Measurements from ENCODE around the gene GALNT3.

DNA sequence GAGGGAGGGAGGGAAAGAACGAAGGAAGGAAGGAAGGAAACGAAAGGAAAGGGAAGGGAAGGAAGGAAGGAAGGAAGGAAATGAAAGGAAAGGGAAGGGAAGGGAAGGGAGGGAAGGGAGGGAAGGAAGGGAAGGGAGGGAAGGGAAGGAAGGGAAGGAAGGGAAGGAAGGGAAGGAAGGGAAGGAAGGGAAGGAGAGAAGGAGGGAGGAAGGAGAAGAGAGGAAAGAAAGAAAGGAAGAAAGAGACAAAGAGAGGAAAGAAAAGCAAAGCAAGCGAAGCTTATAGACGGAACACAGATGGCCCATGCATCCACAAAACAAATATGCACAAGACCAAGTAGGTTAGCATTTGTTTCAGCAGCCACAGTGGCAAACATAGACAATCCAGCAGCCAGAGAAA is 20.4 kb upstream of the GALNT3 start:
- TF ChIP-seq, protein P1, sequence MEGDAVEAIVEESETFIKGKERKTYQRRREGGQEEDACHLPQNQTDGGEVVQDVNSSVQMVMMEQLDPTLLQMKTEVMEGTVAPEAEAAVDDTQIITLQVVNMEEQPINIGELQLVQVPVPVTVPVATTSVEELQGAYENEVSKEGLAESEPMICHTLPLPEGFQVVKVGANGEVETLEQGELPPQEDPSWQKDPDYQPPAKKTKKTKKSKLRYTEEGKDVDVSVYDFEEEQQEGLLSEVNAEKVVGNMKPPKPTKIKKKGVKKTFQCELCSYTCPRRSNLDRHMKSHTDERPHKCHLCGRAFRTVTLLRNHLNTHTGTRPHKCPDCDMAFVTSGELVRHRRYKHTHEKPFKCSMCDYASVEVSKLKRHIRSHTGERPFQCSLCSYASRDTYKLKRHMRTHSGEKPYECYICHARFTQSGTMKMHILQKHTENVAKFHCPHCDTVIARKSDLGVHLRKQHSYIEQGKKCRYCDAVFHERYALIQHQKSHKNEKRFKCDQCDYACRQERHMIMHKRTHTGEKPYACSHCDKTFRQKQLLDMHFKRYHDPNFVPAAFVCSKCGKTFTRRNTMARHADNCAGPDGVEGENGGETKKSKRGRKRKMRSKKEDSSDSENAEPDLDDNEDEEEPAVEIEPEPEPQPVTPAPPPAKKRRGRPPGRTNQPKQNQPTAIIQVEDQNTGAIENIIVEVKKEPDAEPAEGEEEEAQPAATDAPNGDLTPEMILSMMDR (IDR thresholded peaks at IDR 0.05), result no peak
- TF ChIP-seq POLR2AphosphoS5 (IDR thresholded peaks at IDR 0.05), result no peak
- no peak for TF ChIP-seq POLR2A (IDR thresholded peaks at IDR 0.05)

All from sigmoid colon (tissue), 4 donors.